Upper lobe of right lung (tissue), 1 donor: Measurements from ENCODE around the gene LAX1. TPM values are rescaled to one million over a fixed set of nuclear protein-coding genes. Genes with fewer than 3 reads are reported as not detected.
"Not testable (repeated sequence)": the region's sequence is repeated elsewhere in the genome, so short reads cannot be mapped to it uniquely, and the experiment has no call there.

Experiments
- ATAC-seq: fragments of 200-7000 bp; cut with Tn5 transposase; one replicate; pipeline ENCODE4 v1.9.1; 2020; ENCODE audit warnings: mild to moderate bottlenecking, moderate library complexity
- DNase-seq: peaks from one replicate; pipeline ENCODE4 v3.0.0-alpha.2; 2020
- H3K27ac ChIP-seq: fragments of 200-600 bp; one replicate; pipeline ENCODE4 v1.8.0; 2022
- H3K27me3 ChIP-seq: fragments of 200-600 bp; one replicate; pipeline ENCODE4 v1.8.0; 2022; ENCODE audit warnings: mild to moderate bottlenecking
- H3K36me3 ChIP-seq: fragments of 200-600 bp; one replicate; pipeline ENCODE4 v1.8.0; 2022
- H3K4me1 ChIP-seq: fragments of 200-600 bp; one replicate; pipeline ENCODE4 v1.8.0; 2022
- H3K4me3 ChIP-seq: fragments of 200-600 bp; one replicate; pipeline ENCODE4 v1.8.0; 2022; ENCODE audit warnings: mild to moderate bottlenecking
- H3K9me3 ChIP-seq: fragments of 200-600 bp; one replicate; pipeline ENCODE4 v1.8.0; 2022
- intact Hi-C: fragments of 100-400 bp; cut with DNase I; formaldehyde crosslinking; loops from one replicate; pipeline ENCODE4 v1.11.0; 2022
- total RNA-seq: library from RNA; stranded (reverse); fragmentation: NEBNext Ultra II Directional; extraction: Animal tissue kit (Norgen Biotek cat#: 25700); gene quantifications from one replicate; pipeline ENCODE4 v1.2.1, GENCODE V29; 2021
- TF ChIP-seq, protein P1 (sequence below): fragments of 200-600 bp; IDR thresholded peaks from one replicate; pipeline ENCODE4 v1.8.0; 2022; ENCODE audit warnings: antibody characterized with exemption
- donor health status: DM: no; HTN: yes; CAD: no; lungs with severe emphysema.

The LAX1 gene
- total RNA-seq, 1 donor from 2014 or later: 3.0 TPM

DNA sequence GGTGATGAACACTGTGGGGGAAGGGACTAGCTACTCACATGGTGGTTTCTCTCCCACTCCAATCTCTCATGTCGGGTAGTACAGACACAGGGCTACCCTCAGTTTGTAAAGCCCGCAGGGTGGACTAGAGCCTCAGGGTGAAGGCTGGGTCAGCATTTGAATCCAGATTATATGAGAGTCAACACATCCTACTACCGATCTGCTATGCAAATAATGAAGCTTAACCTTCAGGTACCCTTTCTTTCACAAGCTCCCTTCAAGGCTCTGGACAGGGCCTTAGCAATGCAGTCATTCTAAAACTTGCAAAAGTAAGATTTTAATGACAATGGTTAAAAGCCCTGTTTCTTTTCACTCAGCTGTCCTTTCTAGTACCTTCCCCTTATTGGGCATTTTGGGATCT is 25.0 kb downstream of the LAX1 start:
- Histone ChIP-seq H3K36me3 (no peaks in the 10 kb centered on the region), H3K9me3 (no peaks in the 10 kb centered on the region), H3K27ac (no peak overlapping the region), H3K27me3 (no peaks in the 10 kb centered on the region), H3K4me3 (no peak overlapping the region), H3K4me1 (peaks cover 2% of the 10 kb centered on the region)
- ATAC-seq (no peak), DNase-seq (no peak)
- intact Hi-C loops: no loop called here
- TF ChIP-seq, protein P1, sequence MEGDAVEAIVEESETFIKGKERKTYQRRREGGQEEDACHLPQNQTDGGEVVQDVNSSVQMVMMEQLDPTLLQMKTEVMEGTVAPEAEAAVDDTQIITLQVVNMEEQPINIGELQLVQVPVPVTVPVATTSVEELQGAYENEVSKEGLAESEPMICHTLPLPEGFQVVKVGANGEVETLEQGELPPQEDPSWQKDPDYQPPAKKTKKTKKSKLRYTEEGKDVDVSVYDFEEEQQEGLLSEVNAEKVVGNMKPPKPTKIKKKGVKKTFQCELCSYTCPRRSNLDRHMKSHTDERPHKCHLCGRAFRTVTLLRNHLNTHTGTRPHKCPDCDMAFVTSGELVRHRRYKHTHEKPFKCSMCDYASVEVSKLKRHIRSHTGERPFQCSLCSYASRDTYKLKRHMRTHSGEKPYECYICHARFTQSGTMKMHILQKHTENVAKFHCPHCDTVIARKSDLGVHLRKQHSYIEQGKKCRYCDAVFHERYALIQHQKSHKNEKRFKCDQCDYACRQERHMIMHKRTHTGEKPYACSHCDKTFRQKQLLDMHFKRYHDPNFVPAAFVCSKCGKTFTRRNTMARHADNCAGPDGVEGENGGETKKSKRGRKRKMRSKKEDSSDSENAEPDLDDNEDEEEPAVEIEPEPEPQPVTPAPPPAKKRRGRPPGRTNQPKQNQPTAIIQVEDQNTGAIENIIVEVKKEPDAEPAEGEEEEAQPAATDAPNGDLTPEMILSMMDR: no peak

DNA sequence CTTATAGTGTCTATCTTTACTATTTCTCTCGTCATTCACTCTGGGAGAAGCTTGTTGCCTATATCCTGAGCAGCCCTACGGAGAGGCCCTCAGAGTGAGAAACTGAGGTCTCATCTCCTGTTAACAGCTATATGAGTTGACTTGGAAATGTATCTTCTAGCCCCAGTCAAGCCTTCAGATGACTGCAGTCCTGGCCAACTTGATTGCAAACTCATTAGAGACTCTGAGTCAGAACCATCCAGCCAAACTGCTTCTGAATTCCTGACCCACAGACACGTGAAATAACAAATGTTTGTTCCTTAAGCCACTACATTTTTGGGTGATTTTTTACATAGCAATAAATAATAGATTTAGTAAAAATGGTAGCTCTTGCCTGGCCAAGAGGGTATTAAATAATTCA is 26.5 kb downstream of the LAX1 start:
- TF ChIP-seq, protein P1: no peak
- Histone ChIP-seq H3K36me3 (no peaks in the 10 kb centered on the region), H3K4me1 (peaks cover 4% of the 10 kb centered on the region), H3K27me3 (no peaks in the 10 kb centered on the region), H3K9me3 (no peaks in the 10 kb centered on the region), H3K27ac (no peak overlapping the region), H3K4me3 (no peak overlapping the region)
- intact Hi-C loops: no loop called here
- no peak for DNase-seq
- no peak for ATAC-seq

DNA sequence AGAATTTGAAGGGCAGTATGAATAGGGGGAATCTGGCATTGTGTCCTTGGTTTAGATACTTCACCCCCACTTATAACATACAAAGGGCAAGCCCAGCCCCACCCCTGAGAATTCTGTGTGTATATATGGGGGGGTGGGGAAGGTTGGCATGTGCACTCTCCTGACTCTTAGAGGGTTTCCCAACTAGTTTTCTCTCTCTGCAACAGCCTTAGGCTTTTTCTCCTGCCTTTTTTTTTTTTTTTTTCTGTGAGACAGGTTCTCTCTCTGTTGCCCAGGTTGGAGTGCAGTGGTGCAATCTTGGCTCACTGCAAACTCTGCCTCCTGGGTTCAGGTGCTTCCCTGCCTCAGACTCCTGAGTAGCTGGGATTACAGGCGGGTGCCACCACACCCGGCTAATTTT is 27.5 kb downstream of the LAX1 start:
- no peaks in the 10 kb centered on the region for H3K36me3 ChIP-seq
- no peaks in the 10 kb centered on the region for H3K27me3 ChIP-seq
- no peak overlapping the region for H3K4me3 ChIP-seq
- TF ChIP-seq, protein P1: no peak
- H3K9me3 ChIP-seq: no peaks in the 10 kb centered on the region
- H3K27ac ChIP-seq: no peak overlapping the region
- H3K4me1 ChIP-seq: peaks cover 14% of the 10 kb centered on the region
- DNase-seq (no peak), ATAC-seq (no peak)
- intact Hi-C loops: no loop called here

DNA sequence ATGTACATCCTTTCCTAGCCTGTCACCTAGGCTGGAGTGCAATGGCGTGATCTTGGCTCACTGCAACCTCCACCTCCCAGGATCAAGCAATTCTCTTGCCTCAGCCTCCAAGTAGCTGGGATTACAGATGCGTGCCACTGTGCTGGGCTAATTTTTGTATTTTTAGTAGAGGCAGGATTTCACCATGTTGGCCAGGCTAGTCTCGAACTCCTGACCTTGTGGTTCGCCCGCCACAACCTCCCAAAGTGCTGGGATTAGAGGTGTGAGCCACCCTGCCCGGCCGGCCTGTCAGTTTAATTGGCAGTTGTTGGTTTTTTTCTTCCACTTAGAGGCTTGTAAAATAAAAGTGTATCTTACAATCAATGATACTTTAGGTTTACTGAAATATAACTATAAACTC is 28.6 kb downstream of the LAX1 start:
- DNase-seq, H3K4me3 ChIP-seq, H3K36me3 ChIP-seq, intact Hi-C loops, ATAC-seq, H3K27ac ChIP-seq, H3K27me3 ChIP-seq, H3K9me3 ChIP-seq: not testable (repeated sequence)
- H3K4me1 ChIP-seq: peaks cover 25% of the 10 kb centered on the region

DNA sequence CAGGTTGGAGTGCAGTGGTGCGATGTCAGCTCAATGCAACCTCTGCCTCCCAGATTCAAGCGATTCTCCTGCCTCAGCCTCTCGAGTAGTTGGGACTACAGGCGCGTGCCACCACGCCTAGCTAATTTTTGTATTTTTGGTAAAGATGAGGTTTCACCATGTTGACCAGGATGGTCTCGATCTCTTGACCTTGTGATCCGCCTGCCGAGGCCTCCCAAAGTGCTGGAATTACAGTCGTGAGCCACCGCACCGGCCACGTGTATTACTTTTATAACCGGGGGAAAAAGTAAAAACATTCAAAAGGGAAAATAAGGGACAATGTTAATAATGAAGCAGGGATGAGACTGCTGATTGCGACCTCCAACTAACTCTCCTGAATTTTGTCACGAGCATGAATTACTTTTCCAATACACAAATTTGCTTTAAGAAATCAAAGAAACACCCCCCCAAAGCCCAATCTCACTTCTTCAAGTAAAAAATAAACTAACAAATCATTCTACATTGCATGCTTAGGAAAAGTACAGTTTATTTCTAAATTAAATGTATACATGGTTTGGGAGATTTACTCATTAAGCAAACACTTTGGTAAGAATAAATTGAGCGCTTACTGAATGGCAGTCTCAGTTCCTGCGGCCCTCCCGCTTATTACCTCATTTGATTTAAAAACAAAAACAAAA is 29.9 kb downstream of the LAX1 start:
- Histone ChIP-seq H3K36me3 (no peaks in the 10 kb centered on the region), H3K4me3 (peak overlapping the region; percentile 87), H3K9me3 (no peaks in the 10 kb centered on the region), H3K27me3 (no peaks in the 10 kb centered on the region), H3K27ac (peak overlapping the region; percentile 93), H3K4me1 (peaks cover 37% of the 10 kb centered on the region)
- TF ChIP-seq, protein P1: no peak
- ATAC-seq (no peak), DNase-seq (no peak)
- intact Hi-C loops: no loop called here

DNA sequence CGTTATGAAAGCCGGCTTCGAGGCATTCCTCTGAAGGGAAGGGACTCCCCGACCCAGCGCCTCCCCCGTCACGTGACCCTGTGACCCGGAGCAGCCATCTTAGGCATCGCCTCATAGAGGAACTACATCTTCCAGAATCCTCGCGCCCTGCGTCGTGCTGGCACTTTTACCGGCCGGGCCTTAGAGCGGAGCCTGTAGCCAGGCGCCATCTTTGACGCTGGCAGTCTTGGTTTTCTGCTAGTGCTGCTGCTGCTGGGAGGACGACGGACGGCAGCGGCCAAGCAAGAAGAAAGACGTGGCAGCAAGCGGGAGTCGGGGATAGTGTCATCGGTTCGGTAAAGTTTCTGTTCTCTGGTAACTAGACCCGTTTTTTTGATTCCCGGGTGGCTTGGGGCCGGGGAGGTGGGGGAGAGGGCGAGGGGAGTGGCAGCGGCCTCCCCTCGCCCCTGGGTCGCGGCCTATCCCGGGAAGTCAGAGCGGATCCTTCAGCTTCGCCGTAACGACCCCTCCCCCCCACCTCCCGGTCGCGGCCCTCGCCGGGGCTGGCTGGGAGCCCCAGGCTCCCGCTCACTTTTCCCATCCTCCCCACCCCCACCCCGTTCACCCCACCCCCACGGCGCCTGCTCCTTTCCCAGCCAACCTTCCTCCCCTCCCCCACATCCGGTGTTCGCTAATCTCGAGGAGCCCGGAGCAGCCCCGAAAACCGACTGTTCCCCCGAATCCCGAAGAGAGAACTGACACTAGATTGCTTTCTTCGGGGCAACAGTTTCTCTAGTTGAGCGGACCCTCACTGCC is 30.7 kb downstream of the LAX1 start, which contains the start of the genes ZBED6 and ZC3H11A:
Gene ZBED6 (plus strand): TSS at position 183 of the 795 bp plus-strand sequence. CDS start 1,900 bp downstream, outside the sequence.
Gene ZC3H11A (plus strand): TSS at position 183 of the 795 bp plus-strand sequence. CDS start 21,448 bp downstream, outside the sequence.
- intact Hi-C loops: no loop called here
- Histone ChIP-seq H3K4me3 (peak within 1 kb of the TSS; percentile 87), H3K4me1 (peaks cover 44% of the 10 kb centered on the region), H3K36me3 (no peaks in the 10 kb centered on the region), H3K27ac (peak within 1 kb of the TSS; percentile 93), H3K9me3 (no peaks in the 10 kb centered on the region), H3K27me3 (no peaks in the 10 kb centered on the region)
- TF ChIP-seq, protein P1: no peak
- ATAC-seq (peak; percentile 99), DNase-seq (peak; percentile 100)
